Endothelial cell of hepatic sinusoid (primary cell): ENCODE data around the gene UCHL3.

Source experiments
- in situ Hi-C: cut with HindIII; loops from 2 replicates; pipeline ENCODE4 v1.10.0; 2017; ENCODE audit warnings: low sequenced_read_pairs

UCHL3 gene

DNA sequence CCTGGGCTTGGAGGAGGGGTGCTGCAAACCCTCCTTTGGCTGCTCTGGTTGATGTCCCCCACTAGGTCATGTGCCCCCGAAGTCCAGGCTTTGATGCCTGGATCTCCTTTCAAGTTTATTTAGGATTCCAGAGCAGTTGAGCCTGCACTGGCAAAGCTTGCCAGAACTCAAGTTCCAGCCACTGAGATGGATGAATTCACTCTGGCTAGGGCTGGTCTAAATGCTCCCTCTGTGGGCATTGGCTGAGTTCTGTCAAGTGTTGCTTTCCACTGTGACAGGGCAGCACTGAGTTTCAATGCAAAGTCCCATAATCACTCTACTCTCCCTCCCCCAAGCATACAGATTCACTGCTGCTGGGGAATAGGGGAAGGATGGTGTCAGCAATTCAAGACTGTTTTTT is 68.7 kb downstream of the UCHL3 start:
- in situ Hi-C loops = no loop called here

DNA sequence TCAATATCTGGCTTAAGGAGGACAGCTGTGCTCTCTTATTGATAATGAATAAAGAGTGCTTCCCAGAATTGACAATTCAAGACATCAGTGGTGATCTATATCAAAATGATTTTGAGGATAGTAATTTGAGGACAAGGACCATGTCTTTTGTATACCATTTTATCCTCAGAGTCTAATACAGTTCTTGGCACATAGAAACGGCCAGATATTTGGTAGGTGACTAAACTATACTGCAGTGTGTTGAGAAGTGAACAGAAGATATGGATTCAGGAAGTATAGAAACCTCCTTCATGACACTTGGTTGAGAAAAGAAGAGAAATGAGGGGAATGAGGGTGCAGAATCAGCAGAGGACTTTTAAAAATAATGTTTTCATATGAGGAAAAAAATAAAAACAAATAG is 70.4 kb downstream of the UCHL3 start:
- in situ Hi-C loops = no loop called here

DNA sequence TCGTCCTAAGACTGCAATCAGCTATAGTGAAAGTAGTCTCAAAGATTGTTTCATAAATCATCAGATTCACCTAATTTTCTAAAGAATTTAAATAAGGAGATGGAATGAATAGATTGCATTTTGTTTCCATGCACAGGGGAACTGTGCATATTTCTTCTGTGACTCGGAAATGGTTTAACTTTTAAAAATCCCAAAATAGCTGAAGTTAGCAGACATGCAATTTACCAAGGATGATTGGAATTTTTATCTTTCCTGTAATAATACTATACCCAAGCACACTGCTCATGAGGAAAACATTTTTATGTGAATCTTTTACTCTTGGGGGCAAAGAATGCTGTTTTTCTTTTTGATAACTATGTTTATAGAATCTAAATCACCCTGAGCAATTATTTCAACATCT is 71.6 kb downstream of the UCHL3 start:
- in situ Hi-C loops = no loop called here

DNA sequence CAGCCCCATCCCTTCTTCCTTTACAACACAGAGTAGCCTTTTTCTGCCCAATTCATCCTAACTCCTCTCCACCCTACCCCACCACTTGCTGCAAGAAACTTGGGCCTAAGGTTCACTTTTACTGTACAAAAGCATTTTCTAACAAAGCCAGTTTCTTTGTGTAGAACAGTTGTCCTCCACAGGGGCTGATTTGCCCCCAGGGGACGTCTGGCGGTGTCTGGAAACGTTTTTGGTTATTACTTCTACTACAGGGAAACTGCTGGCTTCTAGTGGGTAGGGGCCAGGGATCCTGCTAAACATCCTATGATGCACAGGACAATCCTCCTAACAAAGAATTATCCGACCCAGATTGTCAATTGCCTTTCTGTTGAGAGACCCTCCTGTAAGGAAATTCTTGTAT is 79.2 kb downstream of the UCHL3 start:
- in situ Hi-C loops = no loop called here

DNA sequence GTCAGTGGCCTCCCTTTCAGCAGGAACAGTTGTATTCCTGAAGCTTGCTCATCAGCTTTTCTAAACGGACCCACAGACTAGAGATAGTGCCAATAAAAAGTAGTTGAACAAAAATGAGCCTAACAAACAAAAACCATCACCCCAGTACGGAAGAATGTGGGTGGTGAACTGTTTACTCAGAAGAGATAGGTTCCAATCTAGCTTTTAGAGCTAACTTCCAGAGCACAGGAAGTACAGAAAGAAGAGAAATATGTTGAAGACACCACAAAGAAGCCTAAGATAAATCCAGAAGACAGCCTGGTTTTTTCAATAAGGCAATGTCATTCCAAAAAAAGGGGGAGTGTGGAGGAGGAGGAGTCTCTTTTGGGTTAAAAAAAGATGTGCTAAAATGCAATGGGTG is 83.7 kb downstream of the UCHL3 start:
- in situ Hi-C loops = no loop called here

DNA sequence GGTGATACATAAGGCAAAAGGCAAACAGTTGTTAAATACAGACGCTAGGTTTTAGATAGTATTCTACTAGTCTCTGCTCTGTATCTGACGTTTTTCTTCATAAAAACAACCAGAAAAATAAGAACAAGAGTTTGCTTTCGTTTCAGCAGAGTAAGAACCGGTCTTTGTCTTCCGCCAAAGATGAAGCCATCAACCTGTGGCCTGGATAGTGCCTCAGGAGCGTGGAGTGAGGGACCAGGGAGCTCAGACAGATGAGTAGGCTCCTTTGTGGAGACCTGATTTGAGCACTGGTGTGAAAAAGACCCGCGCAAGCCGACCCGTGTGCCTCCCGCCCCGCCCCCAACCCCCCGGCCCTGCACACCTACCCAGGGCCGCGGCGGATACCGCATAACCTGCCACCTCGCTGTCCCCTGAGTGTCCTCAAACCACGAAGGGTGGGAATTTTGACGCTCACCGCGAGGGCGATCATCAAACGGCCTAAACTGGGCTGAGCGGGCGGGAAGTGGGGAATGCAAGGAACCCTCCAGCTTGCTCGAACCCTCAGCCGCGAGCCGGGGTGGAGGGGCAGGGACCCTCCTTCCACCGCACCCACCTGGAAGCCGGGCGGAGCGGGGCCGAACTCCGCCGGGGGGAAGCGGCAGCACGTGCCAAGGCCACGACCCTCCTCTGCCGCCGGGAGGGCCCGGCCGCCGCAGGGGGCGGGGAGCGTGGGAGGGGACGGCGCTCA is 85.7 kb downstream of the UCHL3 start:
- in situ Hi-C loops = no loop called here

DNA sequence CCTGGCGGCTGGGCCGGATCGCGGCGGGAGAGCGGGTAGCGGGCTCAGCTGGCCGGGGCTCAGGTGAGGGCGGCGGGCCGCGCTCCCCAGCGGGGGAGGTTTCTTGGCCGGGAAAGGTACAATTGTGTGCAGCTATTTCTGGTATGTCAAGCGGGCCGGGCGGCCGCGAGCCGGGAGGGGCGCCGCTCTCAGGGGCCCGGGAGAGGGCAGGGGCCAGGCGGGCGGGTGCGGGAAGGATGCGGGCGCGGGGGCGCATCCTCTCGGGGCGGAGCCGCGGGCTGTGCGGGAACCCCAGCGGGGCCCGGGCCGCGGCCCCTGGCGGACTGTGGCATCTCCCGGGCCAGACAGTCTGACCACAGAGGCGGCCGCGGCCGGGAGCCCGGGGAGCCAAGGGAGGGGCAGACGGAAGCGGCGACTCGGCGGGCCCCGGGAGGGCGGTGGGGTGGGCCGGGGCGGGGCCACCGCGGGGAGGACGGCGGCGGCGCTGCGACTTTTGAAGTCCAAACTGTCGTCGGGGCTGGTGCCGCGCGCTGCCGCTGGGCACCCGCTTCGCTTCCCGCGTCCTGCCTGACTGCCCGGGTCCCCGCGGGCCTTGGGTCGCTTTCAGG is 86.3 kb downstream of the UCHL3 start, which contains the start of gene LMO7:
LMO7 (plus strand) TSS at position 503 of the 608 bp plus-strand sequence. CDS start 328 bp downstream, outside the sequence.
- in situ Hi-C loops = no loop called here

DNA sequence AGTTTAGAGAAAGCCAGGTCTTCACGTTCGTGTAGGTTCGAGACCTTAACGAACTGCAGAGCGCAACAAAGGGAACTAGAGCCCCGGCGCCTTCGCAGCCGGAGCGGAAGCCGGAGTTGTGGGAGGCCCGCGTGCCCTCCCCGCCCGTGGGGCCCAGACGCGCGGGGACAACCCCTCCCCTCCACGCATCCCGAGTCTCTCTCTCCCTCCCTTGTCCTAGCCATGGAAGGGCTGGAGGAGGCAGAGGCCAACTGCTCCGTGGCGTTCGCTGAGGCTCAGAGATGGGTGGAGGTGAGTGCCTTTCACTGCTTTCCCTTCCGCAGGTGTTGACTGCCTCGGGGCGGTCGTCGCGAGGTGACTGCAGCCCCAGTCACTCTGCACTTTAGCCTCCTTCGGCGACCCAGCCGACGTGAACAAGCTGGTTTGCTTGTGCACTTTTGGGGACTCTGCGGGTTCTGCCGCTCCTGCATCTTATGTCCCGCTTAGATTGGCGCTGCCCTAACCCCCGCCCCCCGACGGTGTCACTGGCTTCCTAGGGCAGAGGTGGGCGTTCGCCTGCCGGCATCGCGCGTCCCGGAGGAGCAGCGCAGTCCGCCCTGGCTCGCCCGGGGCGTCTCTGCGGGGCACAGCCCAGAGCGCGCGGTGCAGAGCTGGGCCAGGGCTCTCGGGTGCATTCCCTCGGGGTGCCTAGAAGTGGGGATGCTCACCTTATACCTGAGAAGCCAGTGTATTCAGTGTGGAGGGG is 87.0 kb downstream of the UCHL3 start:
- in situ Hi-C loops = no loop called here

DNA sequence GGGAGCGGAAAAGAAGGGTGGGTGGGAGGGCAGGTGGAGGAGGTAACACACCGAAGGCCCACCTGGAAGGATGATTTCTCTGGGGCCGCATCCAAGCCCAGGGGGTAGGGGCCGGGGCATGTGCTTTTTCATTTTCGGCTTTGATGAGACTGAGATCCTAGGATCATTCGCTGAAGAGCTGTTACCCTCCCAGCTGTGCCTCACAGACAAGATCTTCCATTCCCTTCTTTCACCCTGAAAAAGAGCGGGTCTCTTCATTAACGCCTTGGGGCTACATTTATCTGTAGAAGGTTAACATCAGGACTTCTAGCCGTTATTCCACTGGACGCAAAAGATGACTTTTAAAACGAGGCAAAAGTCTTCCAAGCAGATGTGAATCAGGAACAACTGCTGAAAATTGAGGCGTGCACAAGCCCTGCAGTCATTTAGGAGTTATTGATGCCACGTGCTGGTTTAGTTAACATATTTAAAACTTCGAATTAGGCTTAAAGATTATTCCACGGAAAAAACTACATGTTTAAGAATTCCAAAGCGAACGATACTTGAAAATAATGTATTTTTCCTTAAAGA is 87.7 kb downstream of the UCHL3 start:
- in situ Hi-C loops = no loop called here

DNA sequence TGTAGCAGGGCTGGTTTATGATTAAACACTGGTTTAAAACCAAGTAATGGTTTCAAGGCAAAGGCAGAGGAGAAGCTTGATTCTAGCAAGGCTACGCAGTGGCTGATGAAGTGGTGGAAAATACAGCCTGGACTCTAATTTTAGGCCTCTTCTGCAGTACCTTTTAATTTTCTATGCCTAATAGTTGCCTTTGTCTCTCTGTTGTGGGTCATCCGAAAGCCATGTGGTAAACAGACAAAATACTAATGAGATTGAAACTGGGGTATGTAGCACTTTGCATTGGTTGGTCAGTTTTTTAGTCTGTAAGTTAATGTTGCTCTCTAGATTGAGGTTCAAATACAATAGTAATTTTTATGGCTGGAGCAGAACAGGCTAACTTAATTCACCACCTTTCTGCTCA is 89.9 kb downstream of the UCHL3 start:
- in situ Hi-C loops = no loop called here

DNA sequence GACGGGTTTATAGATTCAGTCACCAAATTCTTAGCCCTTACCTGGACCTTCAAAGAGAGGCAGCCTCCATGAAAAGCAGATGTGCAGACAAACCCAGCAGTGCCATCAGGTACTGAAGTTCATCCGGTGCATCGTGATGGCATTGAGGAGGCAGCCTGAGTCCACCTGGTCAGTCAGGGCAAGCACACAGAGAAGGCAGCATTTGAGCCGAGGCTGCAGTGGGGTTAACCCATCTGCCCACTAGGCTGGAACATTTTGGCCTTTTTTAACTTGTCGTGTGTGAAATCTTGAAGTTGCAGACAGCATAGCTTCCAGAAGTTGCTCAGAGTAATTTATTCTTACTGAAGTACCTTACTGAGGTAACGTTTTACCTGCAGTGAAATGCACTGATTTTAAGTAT is 91.4 kb downstream of the UCHL3 start:
- in situ Hi-C loops = no loop called here

DNA sequence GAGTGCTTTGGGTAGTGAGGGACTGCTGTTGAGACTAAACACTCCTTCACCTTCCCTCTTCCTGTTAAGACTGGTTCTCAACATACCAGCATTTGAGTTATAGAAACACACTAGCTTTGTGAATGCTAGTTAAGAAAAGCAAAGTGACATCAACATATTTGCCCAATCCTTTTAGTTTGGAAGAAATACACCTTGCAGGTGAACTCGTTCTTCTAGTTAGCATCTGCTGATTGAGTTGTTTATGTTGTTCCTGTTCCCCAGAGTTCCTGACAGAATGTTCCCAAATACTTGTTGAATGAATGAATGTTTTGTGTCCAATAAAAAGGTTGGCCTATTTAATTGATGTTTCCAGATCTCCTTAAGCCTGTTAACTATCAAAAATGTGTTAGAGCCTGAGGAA is 93.6 kb downstream of the UCHL3 start:
- in situ Hi-C loops = no loop called here

DNA sequence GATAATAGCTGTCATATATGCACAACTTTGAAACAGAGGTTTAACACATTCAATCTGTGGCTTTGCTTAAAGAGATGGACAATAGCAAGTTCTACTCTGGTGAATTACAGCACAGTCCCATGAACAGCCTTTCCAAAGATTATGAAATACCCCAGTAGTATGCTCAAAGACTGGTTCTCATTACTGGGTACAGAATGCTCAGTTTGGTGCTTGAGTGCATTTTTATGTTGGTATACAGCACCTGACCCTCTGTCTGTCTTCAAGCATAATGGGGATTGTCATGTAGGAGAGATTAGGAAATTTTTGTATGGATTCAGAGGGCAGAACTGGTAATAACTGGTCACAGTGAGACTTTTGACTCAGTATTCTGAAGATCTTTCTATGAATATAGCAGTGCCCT is 94.1 kb downstream of the UCHL3 start:
- in situ Hi-C loops = no loop called here

DNA sequence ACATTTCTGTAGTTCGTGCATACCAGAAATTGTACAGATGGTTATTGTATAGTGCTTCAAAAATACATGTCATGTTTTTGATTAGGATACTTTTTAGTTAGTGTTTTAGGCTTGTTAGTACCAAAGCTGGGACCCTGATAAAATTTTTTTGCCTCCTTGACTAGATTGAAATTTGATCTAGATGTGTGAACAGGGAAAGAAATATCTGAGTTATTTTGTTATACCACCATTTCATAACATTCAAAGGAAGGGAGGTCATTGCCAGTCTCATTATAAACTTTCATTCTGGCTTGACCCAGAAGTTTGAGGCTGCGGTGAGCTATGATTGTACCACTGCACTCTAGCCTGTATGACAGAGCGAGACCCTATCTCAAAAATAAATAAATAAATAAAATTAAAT is 95.5 kb downstream of the UCHL3 start:
- in situ Hi-C loops = no loop called here

DNA sequence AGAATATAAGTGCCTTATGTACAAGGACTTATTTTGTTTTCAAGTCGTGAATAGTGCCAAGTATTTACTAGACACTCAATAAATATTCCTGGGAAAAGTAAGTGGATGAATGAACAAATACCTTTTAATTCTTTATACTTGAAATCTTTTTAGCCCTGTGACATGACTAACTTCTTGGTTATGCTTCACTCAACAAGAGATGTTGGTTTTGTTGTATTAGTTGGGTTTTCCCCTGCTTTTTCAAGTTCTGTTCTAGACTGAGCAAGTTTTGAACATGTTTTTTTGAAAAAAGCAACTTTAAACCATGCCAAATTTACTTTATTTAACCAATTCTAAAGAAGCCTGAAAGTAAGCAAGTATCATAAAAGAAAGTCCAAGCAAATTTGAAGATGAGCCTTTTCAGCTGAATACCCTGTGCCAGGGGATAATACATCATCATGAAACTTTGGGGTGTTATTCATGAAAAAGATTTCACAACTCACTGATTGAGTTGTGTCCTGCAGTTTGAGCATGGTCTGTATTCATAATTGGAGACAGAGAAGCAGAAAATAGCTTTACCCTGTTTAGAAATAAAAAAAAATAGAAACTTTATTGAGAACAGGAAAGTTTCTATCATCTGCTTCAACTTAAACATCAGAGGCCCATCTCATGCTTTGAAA is 97.7 kb downstream of the UCHL3 start:
- in situ Hi-C loops = no loop called here

DNA sequence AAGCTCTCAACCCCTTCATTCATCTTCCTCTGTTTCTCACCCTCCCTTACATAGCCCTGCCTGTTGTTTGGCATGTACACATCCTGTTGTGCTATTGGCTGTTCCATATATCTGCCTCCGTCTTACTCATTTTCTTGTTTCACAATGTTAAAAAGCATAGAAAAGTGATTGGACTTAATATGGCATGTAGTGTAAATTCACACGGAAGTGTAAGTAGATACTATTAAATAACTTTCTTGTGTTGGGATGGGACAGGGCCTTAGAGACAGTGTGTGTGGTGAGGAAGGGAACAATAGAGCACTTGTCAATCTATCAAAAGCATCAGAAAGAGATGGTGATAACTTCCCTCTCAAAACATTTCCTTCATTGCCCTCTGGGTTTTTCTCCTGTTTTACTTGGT is 98.9 kb downstream of the UCHL3 start:
- in situ Hi-C loops = no loop called here

DNA sequence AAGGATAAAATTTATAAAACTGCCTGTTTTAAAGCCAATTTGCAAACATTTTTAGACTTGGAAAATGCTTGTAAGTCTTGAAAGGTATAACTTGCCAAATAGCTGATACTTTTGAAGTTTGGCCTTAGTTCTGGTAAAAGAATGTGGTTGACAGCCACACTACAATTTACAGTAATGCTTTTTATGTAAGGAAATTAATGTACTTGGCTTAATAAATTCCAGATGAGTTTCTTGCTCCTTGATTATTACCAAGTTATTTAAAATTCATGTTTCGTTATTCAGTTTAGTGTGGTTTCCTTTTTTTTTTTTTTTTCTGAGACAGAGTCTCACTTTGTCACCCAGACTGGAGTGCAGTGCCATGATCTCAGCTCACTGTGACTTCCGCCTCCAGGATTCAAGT is 101.4 kb downstream of the UCHL3 start:
- in situ Hi-C loops = no loop called here

DNA sequence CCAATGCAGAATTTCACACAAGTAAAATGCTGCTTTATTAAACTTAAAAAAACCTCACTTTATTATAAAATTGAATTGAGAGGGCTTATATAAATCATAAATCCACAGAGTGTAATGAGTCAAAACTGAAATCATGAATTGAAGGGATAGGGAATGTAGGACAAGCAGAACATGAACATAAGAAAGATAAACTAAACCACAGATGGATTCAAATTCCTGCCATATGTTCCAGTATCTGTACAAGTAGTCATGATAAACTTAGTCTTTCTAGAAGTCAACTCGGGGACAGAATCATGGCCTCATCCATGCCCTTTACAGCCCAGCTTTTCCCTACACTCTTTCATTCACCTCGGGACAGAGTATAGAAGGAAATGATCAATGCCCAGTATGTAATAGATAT is 103.1 kb downstream of the UCHL3 start:
- in situ Hi-C loops = no loop called here
